Peyer's patch (tissue), 4 donors: ENCODE data around the gene LRRC26.

Experiments
- CTCF ChIP-seq, 6 experiments: fragments of 450-650 bp in 4 of 6; fragments of 200-600 bp in 2 of 6; sonication (generic) in 1 of 6; IDR thresholded peaks; one replicate each; pipeline ENCODE4 v1.5.1; 2017 to 2019; ENCODE audit warnings: antibody characterized with exemption in 6 of 6, mild to moderate bottlenecking in 3 of 6, moderate library complexity in 1 of 6
- POLR2A ChIP-seq, 2 donors: fragments of 450-650 bp; IDR thresholded peaks; one replicate each; pipeline ENCODE4 v1.5.1; 2017; ENCODE audit warnings: antibody characterized with exemption in 2 of 2, mild to moderate bottlenecking in 2 of 2, moderate library complexity in 2 of 2

- TF ChIP-seq POLR2A (IDR thresholded peaks at IDR 0.05): no peak
- no peak for TF ChIP-seq CTCF (IDR thresholded peaks at IDR 0.05)
Observed at GRCh38 chr9:137178939-137179630, 9.2 kb upstream of the LRRC26 start.
